Astrocyte of the spinal cord (primary cell): ENCODE measurements around the gene PSMC1.

Experiments used
- DNase-seq: peaks from one replicate; pipeline ENCODE4 v3.0.0; 2011; ENCODE audit warnings: low read depth, low spot score
- H3K4me3 ChIP-seq: 2 replicates; pipeline ENCODE4 v1.5.1; 2011; ENCODE audit warnings: low read depth, mild to moderate bottlenecking, low read length, moderate library complexity
- CTCF ChIP-seq: IDR thresholded peaks from 2 replicates; pipeline ENCODE4 v1.5.1; 2012; ENCODE audit warnings: low read depth, mild to moderate bottlenecking, low read length, inconsistent platforms
- in situ Hi-C: cut with HindIII; loops from 2 replicates; pipeline ENCODE4 v1.10.0; 2017; ENCODE audit warnings: low sequenced_read_pairs

Gene PSMC1

DNA sequence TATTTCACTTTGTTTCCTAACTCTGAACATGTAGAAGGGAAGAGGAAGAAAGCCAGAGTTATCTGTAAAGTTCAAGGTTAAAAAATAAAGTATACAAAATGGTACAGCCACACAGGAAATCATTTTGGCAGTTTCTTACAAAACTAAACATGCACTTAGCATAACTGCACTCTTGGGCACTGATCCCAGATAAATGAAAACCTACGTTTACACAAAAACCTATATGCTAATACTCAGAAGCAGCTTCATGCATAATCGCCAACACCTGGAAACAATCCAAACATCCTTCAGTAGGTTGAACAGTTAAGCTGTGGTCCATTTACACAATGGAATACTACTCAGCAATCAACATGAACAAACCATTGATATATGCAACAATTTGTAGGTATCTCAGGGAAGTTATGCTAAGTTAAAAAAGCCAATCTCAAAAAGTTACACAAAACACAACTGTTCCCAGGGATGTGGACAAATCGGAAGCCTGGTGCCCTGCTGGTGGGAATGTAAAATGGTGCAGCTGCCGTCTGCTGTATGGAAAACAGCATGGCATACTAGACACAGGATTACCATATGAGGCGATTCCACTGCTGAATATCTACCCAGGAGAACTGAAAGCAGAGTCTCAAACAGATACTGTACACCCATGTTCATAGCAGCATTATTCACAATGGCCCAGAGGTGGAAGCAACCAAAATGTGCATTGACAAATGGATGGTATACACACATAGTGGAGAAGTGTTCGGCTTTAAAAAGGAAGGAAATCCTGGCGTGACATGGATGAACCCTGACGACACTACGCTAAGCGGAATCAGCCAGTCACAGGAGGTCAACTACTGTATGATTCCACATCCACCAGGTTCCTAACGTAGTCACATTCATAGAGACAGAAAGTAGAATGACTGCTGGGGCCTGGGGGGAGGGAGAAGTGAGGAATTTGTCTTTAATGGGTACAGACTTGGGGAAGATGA lies 37.7 kb downstream of the PSMC1 start:
- no peak overlapping the region for H3K4me3 ChIP-seq
- DNase-seq, result no peak
- in situ Hi-C loops, result no loop called here
- TF ChIP-seq CTCF, result no peak

- TF ChIP-seq CTCF, result no peak
- in situ Hi-C loops, result no loop called here
- DNase-seq, result no peak
- no peak overlapping the region for H3K4me3 ChIP-seq
Observed at GRCh38 chr14:90294872-90295271, 38.5 kb downstream of the PSMC1 start.

GRCh38 chr14:90295870-90296516 lies 39.6 kb downstream of the PSMC1 start:
- H3K4me3 ChIP-seq, result no peak overlapping the region
- no peak for DNase-seq
- TF ChIP-seq CTCF, result no peak
- in situ Hi-C loops, result no loop called here

- no peak for DNase-seq
- no peak overlapping the region for H3K4me3 ChIP-seq
Observed at GRCh38 chr14:90296641-90297040, 40.3 kb downstream of the PSMC1 start.

DNA sequence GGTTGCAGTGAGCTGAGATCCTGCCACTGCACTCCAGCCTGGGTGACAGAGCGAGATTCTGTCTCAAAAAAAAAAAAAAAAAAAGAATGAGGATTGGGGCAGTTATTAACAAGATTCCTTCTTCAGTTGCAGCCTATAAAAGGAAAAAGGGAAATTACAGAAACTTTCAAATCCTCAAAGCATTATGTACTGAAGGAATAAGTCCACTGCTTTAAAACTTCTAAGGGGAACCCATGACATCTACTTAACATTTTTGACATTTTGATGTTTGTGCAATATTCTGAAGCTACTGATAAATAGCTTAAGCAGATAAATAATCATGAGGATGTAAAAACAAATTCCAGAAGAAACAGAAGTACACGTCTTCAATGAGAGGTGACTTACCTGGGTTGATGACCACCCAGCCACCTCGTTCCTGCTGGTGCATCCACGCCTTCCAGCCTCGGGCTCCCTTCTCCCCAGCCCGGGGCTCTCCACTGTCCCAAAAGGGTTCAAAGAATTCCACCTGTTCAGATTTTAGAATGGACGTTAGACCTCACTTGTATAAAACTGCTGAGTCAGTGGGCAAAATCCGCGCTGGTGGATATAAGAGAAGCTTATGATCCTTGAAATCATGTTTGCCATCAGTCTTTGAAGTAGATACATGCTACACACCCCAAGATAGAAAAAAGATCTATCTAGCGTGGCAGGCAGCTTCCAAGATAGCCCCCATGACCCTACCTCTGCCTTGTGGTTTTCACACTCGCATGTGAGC lies 41.7 kb downstream of the PSMC1 start:
- in situ Hi-C loops, result no loop called here
- no peak overlapping the region for H3K4me3 ChIP-seq
- no peak for DNase-seq
- no peak for TF ChIP-seq CTCF

More at GRCh38 chr14:90296641-90297040, 40.3 kb downstream of the PSMC1 start:
- TF ChIP-seq CTCF, result no peak
- in situ Hi-C loops, result no loop called here

DNA sequence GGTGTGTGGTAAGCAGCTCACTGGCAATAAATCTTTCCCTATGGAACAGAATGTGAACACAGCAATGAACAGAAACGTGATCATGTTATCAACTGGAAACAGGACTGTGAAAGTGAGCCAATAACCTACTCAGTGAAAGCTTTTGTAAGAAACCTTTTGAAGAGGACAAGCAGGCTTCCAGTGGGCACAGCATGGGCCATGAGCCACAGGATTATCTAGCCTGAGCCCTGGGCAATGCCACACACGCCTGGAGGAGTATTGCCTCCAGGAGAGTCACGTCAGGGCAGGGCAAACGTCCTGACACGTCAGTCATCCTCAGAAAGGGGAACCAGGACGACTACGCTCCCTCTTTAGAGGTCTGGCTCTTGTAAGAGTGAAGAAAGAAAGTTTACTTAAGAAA lies 43.1 kb downstream of the PSMC1 start:
- in situ Hi-C loops, result no loop called here
- no peak overlapping the region for H3K4me3 ChIP-seq
- TF ChIP-seq CTCF, result no peak
- DNase-seq, result no peak
